Mammary epithelial cell (primary cell): ENCODE data around the gene MINDY3.

Experiments
- EZH2 ChIP-seq: IDR thresholded peaks from 2 replicates; pipeline ENCODE4 v1.6.1; 2012; ENCODE audit warnings: low read length, inconsistent platforms, borderline replicate concordance
- TF ChIP-seq, protein P1 (sequence below), 2 donors: IDR thresholded peaks in 1 of 2; conservative IDR thresholded peaks in 1 of 2; 2 replicates each; pipeline ENCODE4 v1.5.1; 2011 to 2012; ENCODE audit warnings: inconsistent platforms in 2 of 2, low read length in 2 of 2, mild to moderate bottlenecking in 2 of 2, control low read depth in 1 of 2, low read depth in 1 of 2; ENCODE audit not compliant: insufficient read depth in 1 of 2; ENCODE audit errors: extremely low read depth in 1 of 2

DNA sequence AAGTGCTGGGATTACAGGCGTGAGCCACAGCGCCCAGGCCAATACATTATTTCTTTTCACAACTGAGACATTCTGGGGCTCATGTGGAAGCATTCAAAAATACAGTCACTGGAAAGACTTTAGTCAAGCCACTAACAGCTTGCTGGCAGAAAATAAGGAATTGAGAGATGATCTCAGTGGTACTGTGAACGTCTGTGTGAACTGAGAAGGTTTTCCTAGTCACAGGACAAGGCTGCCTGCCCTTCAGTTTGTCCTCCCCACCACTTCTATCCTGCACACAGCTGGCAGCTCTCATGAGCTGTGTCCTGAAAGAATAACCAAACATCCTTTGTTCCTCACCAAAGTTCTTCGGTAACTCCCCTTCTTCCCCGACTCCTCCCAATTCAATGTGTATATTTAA, 109.3 kb downstream of the MINDY3 start:
- TF ChIP-seq, protein P1, sequence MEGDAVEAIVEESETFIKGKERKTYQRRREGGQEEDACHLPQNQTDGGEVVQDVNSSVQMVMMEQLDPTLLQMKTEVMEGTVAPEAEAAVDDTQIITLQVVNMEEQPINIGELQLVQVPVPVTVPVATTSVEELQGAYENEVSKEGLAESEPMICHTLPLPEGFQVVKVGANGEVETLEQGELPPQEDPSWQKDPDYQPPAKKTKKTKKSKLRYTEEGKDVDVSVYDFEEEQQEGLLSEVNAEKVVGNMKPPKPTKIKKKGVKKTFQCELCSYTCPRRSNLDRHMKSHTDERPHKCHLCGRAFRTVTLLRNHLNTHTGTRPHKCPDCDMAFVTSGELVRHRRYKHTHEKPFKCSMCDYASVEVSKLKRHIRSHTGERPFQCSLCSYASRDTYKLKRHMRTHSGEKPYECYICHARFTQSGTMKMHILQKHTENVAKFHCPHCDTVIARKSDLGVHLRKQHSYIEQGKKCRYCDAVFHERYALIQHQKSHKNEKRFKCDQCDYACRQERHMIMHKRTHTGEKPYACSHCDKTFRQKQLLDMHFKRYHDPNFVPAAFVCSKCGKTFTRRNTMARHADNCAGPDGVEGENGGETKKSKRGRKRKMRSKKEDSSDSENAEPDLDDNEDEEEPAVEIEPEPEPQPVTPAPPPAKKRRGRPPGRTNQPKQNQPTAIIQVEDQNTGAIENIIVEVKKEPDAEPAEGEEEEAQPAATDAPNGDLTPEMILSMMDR (conservative IDR thresholded peaks at IDR 0.05 in 1 of 2, IDR thresholded peaks at IDR 0.05 in 1 of 2; ENCODE audit: extremely low read depth in 1 of 2, insufficient read depth in 1 of 2, low read depth in 1 of 2, low read length in 2 of 2) = no peak
- no peak for TF ChIP-seq EZH2
